ENCODE data around the gene PFDN1.
"Not testable (repeated sequence)": the region's sequence is repeated elsewhere in the genome, so short reads cannot be mapped to it uniquely, and the experiment has no call there.

PFDN1 gene

DNA sequence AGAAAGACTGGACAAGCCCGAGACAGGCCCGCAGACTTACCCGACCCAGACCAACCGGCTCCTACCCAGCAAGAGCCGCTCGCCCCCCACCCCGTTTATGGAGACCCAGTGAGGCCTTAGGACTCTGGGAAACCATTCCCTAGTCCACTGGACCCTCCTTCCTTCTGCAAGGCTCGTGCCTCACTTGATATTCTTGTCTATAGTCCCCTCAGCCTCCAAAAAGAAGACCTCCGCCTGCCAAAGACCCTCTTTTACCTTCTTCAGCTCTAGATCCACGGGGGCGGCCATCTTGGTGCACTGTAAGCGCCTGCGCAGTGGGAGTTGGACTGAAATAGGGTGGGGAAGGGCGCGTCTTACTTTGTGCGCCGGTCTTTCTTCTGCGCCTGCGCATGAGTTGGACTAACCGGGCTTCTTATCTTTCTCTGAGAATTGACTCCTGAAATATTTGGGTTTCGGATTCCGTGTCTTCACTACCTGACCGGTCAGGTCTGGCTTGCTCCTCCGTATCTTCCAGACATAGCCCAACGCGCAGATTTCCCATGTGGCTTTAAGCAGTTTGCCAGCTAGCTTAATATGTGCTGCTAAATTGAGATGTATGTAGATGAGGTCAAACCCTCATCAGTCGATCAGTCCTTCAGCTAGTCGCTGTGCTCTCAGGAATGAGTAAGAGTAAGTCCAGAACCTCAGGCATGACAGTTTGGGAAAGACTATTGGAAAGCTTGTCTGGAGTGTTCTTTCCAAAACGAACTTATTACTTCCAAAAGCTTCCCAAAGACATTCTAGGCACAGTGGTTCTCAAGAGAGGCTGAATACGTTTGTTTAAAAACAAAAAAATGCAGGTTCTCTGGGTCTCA is at the start of gene PFDN1:
TSS of gene PFDN1 (minus strand) at position 316 of the 854 bp plus-strand sequence. CDS start at position 288, 28 bp downstream.
- peak; percentile 98 for DNase-seq (ENCODE audit: low read depth, low spot score)

GRCh38 chr5:140351609-140352334 is 48.9 kb upstream of the PFDN1 start:
- peak; percentile 62 for DNase-seq (ENCODE audit: low read depth, low spot score)

- DNase-seq (ENCODE audit: low read depth, low spot score), result no peak
Measured at GRCh38 chr5:140349244-140349643, 46.3 kb upstream of the PFDN1 start.

DNA sequence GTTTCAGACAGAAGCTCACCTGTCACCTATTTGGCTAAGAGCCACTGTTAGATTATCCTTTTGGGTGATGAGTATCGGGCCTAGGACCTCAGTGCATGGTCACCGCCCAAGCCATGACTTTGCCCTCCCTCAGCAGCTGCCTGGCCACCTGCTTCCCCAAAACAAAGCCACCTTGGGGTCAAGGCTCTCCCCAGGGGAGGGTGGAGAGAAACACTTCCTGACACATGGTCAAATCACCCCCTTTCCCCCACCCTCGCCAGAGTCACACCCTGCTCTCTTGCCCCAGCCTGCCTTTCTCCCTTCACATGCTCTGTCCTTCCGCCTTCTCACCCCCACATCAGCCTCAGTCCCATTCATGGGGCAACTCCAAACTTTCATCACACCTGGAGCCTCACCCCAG is 45.2 kb upstream of the PFDN1 start:
- no peak for DNase-seq (ENCODE audit: low read depth, low spot score)

DNA sequence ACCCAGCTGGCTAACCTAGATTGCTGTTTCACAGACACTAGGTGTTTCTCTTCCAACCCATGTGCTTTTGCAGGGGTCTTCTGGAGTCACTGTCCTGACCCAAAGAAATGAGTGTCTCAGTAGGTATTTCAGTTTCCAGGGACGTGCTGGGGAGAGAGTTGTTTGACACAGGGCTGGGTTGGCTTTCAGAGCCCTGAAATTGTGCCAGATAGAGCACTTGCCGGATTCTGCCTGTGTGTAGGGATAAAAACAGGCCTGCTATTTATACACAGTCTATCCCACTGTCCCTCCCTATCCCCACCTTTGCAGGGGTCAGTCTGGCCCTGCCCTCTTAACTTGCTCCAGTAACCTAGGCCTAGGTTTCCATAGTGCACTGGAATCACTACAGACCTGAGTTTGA is 44.5 kb upstream of the PFDN1 start:
- DNase-seq (ENCODE audit: low read depth, low spot score), result no peak

DNA sequence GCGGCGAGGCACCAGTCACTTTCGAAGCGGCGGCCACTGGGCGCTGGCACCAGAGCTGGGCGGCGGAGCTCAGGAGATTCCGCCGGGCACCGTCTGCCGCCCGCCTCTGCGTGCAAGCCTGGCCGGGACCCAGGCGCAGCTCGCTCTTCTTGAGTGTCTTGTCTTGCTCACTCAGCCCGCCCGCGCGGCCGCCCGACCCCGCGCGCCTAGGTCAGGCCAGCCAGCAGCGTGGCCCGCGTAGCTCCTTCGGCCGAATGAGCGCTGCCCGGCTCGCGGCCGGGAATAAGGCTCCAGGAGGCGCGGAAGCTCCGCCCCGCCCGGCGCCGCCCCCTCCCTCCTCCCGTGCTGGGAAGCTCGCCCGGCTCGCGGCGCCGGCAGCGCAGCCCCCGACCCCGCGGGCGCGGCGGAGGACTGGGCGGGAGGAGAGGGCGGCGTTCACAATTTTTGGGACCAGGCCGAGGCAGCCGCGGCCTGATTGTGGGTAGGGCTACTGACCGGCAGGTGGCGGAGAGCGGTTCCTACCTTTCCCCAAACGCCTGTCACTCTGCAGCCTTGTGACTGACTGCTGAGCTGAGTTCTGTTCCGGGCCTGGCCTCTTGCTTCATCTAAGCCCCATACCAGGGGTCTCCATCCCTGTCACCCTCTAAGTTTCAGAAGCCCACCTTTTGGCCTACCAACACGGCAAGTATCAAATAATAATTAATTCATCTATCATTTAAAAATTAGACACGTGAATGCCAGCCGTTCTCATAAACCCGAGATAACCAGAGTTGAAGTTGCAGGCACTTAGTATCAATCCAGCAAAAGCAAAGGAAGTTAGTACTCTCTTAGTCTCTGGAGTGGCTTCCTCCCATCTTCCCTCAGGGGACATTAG is 43.7 kb upstream of the PFDN1 start, which contains the start of gene HBEGF:
TSS of gene HBEGF (minus strand) at position 256 of the 874 bp plus-strand sequence. CDS start 275 bp downstream, outside the sequence.
- DNase-seq (ENCODE audit: low read depth, low spot score), result peak; percentile 97

- peak; percentile 69 for DNase-seq (ENCODE audit: low read depth, low spot score)
Measured at GRCh38 chr5:140345919-140346347, 43.0 kb upstream of the PFDN1 start.

- DNase-seq (ENCODE audit: low read depth, low spot score), result peak; percentile 30
Measured at GRCh38 chr5:140344683-140345423, 42.0 kb upstream of the PFDN1 start.

- not testable (repeated sequence) for DNase-seq (ENCODE audit: low read depth, low spot score)
Measured at GRCh38 chr5:140343849-140344248, 40.9 kb upstream of the PFDN1 start.

DNA sequence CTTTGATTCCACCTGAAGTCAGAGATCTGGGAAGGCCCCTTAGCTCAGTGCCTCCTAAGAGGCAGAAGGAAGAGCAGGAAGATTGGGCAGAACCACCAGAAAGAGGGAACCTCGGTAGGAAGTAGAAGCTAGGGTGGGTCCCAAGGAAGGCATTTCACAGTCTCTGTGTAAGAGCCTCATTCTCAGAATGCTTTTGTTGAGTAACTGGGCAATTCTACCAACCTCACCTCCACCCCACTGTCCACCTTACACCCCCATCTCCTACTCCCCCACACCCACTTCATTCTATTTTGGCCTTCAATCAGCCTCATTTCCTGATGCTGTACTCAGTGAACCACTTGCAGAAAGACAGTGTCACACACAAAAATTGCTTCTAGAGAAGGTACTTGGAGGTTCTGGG is 40.0 kb upstream of the PFDN1 start:
- DNase-seq (ENCODE audit: low read depth, low spot score), result no peak

DNA sequence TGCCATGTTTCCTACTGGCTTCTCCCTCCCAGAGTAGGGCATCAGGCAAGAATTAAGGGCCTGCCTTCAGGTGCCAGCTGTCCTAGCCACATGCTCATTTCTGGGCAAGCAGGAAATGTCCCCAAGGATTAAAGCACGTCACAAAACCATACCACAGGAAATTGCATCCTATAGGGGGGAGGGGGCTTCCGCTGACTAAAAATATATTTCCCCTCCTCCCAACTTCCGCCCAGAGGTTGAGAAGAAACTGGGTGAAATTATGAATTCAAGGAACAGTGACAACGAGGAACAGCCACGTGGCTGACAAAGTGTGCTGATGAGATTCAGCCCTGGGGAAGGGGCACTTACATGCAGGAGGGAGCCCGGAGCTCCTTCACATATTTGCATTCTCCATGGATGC is 39.4 kb upstream of the PFDN1 start:
- no peak for DNase-seq (ENCODE audit: low read depth, low spot score)

DNA sequence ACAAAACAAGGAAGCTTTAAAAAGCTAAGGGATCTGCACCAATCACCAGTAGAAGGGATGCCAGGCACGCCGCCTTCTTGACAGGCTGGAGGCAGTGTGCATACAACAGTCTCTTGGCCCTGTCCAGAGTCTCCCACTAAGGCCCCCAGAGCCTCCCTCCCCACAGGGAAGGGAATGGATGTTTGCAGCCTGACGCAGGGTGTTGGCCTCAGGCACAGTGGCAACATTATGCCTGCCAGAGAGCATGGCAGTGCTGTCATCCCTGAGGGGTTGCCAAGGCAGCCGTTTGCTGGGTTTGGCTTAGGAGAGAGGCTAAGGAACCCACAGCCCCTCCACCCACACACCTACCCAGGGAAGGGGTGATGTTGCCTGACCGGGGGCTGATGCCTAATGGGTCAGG is 38.7 kb upstream of the PFDN1 start:
- DNase-seq (ENCODE audit: low read depth, low spot score), result no peak

GRCh38 chr5:140340605-140341121 is 37.8 kb upstream of the PFDN1 start:
- no peak for DNase-seq (ENCODE audit: low read depth, low spot score)

DNA sequence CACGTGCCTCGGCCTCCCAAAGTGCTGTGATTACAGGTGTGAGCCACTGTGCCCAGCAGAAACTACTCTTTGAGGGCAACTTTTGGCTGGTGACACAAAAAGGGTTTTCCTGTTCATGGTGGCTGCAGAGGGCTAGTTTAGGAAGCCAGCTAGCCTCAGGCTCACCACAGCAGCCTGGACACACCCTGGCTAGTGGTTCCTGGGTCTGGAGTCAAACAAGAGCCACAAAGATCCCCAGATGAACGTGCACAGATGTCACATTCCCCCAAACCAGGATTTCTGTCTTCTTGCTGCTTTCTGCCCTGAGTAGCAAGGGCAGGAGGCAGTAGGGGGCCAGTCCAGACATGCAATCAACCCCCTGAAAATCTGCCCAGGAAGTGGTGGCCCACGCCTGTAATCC is 36.7 kb upstream of the PFDN1 start:
- no peak for DNase-seq (ENCODE audit: low read depth, low spot score)

GRCh38 chr5:140338908-140339307 is 36.0 kb upstream of the PFDN1 start:
- no peak for DNase-seq (ENCODE audit: low read depth, low spot score)

DNA sequence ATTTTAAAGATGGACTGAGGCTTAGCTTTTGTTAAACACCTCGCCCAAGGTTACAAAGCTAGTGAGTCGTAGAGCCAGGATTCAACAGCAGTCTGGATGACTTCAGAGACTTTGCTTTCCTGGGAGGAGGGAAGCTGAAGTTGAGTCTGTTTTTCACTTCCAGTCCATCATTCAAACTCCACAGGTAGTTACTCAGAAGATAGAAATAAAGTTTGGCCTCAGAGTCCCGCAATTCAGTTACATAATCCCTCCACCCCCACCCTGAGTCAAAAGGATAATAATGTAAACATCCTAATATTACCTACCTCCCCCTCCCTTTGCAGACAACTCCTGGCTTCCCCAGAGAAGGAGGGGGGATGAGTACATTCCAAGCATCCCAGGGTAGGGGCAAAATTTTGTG is 35.4 kb upstream of the PFDN1 start:
- DNase-seq (ENCODE audit: low read depth, low spot score), result no peak

- no peak for DNase-seq (ENCODE audit: low read depth, low spot score)
Measured at GRCh38 chr5:140337880-140338279, 35.0 kb upstream of the PFDN1 start.

DNA sequence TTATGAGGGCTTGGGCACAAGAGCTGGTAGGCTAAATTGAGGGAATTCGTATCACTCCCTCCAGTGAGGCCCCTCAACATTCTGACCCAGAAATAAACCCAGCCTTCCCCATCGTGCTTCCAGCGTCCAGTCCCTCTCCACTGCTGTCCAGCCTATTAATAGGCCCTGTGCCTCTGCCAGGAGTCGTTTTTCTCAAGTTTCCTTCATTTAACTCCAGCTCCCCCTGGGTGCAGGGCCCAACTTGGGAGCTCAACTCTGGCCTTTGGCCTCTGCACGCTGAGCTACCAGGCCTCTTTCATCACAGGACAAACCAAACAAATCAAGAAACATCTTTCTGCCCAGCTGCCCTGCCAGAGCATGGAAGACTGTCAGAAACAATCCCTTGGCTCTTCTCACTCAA is 33.5 kb upstream of the PFDN1 start:
- DNase-seq (ENCODE audit: low read depth, low spot score), result no peak

DNA sequence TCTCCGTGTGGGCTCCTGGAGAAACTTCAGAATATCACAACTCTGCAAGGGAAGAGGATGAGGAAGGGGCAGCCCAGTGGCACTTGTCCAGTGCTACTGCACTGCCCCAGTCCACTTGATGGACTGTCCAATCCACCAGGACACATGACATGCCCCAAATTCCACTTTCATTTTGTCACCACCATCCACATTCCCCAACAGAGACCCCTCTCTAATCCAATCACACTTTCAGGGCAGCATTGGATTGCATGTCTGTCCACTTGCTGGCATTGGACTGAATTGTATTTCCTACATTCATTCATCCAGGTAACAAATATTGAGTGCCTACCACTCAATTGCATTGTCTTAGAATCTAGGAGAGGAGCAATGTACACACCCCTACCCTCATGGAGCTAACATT is 28.7 kb upstream of the PFDN1 start:
- DNase-seq (ENCODE audit: low read depth, low spot score), result no peak

- DNase-seq (ENCODE audit: low read depth, low spot score), result no peak
Measured at GRCh38 chr5:140329739-140330481, 27.0 kb upstream of the PFDN1 start.
